NT2/D1 (cell line): ENCODE data around the gene TMEM125.
A peak's percentile ranks its signal among the peaks of the same experiment; 100 is the strongest.

Experiments
- DNase-seq: peaks from one replicate; pipeline ENCODE4 v3.0.0-alpha.2; 2011; ENCODE audit warnings: low read depth, low spot score
- H3K27me3 ChIP-seq: 2 replicates; pipeline ENCODE4 v1.6.0; 2011; ENCODE audit warnings: mild to moderate bottlenecking; ENCODE audit not compliant: insufficient read length, insufficient read depth
- H3K36me3 ChIP-seq: 2 replicates; pipeline ENCODE4 v1.6.1; 2011; ENCODE audit warnings: mild to moderate bottlenecking, low read length, mixed read lengths; ENCODE audit not compliant: insufficient read depth, insufficient read length
- H3K4me1 ChIP-seq: 2 replicates; pipeline ENCODE4 v1.5.1; 2011; ENCODE audit not compliant: insufficient read depth, insufficient read length
- H3K4me3 ChIP-seq: 2 replicates; pipeline ENCODE4 v1.5.1; 2011; ENCODE audit warnings: low read depth; ENCODE audit not compliant: insufficient read length
- H3K9ac ChIP-seq: 2 replicates; pipeline ENCODE4 v1.6.0; 2011; ENCODE audit warnings: low read depth; ENCODE audit not compliant: insufficient read length
- H3K9me3 ChIP-seq: 2 replicates; pipeline ENCODE4 v1.5.1; 2011; ENCODE audit warnings: mild to moderate bottlenecking, low read length; ENCODE audit not compliant: insufficient read depth
- SUZ12 ChIP-seq: IDR thresholded peaks from 2 replicates; pipeline ENCODE4 v1.6.1; 2011; ENCODE audit not compliant: insufficient read length, insufficient read depth; ENCODE audit errors: extremely low read depth
- YY1 ChIP-seq: IDR thresholded peaks from 2 replicates; pipeline ENCODE4 v1.6.1; 2011; ENCODE audit not compliant: insufficient read length, insufficient read depth
- ZNF274 ChIP-seq: IDR thresholded peaks from 2 replicates; pipeline ENCODE4 v1.6.1; 2011; ENCODE audit warnings: mild to moderate bottlenecking, low read depth, low read length

TMEM125 gene

DNA sequence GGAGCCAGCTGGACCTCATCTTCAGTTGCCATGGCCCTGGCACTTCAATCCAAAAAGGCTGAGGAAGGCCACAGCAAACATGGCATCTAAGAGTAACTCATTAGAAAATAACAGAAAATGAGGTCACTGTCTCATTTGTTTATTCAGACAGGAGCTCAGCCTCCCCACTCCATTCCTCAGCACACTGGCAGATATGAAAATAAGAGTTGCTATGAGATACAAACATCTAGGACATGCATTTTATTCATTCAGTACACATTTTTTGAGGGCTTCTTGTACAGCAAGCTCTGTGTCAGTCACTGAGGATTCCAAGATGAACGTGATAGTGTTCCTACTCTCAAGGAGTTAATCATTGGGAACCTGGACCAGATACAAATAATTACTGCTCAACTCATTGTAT lies 32.7 kb upstream of the TMEM125 start:
- H3K9ac ChIP-seq, result no peak overlapping the region
- TF ChIP-seq ZNF274, result no peak
- no peak for TF ChIP-seq YY1
- no peak for TF ChIP-seq SUZ12
- peaks cover 7% of the 10 kb centered on the region for H3K4me1 ChIP-seq
- DNase-seq, result no peak
- H3K27me3 ChIP-seq, result no peaks in the 10 kb centered on the region
- H3K36me3 ChIP-seq, result no peaks in the 10 kb centered on the region
- H3K4me3 ChIP-seq, result no peak overlapping the region
- H3K9me3 ChIP-seq, result no peaks in the 10 kb centered on the region; the same call in 1 of the 2 replicates

- H3K27me3 ChIP-seq, result no peaks in the 10 kb centered on the region
- no peaks in the 10 kb centered on the region for H3K36me3 ChIP-seq
- peak; percentile 87 for DNase-seq
- H3K4me1 ChIP-seq, result peaks cover 7% of the 10 kb centered on the region
- no peaks in the 10 kb centered on the region; the same call in 1 of the 2 replicates for H3K9me3 ChIP-seq
- H3K9ac ChIP-seq, result no peak overlapping the region
- TF ChIP-seq YY1, result no peak
- H3K4me3 ChIP-seq, result no peak overlapping the region
Observed at GRCh38 chr1:43238085-43238484, 31.7 kb upstream of the TMEM125 start.

- H3K9ac ChIP-seq, result no peak overlapping the region
- TF ChIP-seq YY1, result no peak
- no peak for TF ChIP-seq ZNF274
- TF ChIP-seq SUZ12, result no peak
- no peaks in the 10 kb centered on the region; the same call in 1 of the 2 replicates for H3K9me3 ChIP-seq
- peaks cover 7% of the 10 kb centered on the region for H3K4me1 ChIP-seq
- no peak for DNase-seq
- H3K27me3 ChIP-seq, result no peaks in the 10 kb centered on the region
- no peaks in the 10 kb centered on the region for H3K36me3 ChIP-seq
- no peak overlapping the region for H3K4me3 ChIP-seq
Observed at GRCh38 chr1:43238991-43239469, 30.8 kb upstream of the TMEM125 start.

GRCh38 chr1:43239484-43239883 lies 30.3 kb upstream of the TMEM125 start:
- Histone ChIP-seq H3K4me1 (peaks cover 7% of the 10 kb centered on the region), H3K36me3 (no peaks in the 10 kb centered on the region), H3K9me3 (no peaks in the 10 kb centered on the region; the same call in 1 of the 2 replicates), H3K9ac (no peak overlapping the region), H3K4me3 (no peak overlapping the region), H3K27me3 (no peaks in the 10 kb centered on the region)
- TF ChIP-seq SUZ12 (no peak), YY1 (no peak), ZNF274 (no peak)
- DNase-seq, result no peak

- TF ChIP-seq SUZ12 (no peak), YY1 (no peak), ZNF274 (no peak)
- H3K9ac ChIP-seq, result no peak overlapping the region
- H3K36me3 ChIP-seq, result no peaks in the 10 kb centered on the region
- peak; percentile 42 for DNase-seq
- no peaks in the 10 kb centered on the region for H3K27me3 ChIP-seq
- H3K9me3 ChIP-seq, result peaks cover 16% of the 10 kb centered on the region
- no peak overlapping the region for H3K4me3 ChIP-seq
- H3K4me1 ChIP-seq, result peaks cover 7% of the 10 kb centered on the region
Observed at GRCh38 chr1:43241413-43241836, 28.4 kb upstream of the TMEM125 start.

GRCh38 chr1:43243299-43243698 lies 26.5 kb upstream of the TMEM125 start:
- no peak overlapping the region for H3K9ac ChIP-seq
- H3K27me3 ChIP-seq, result no peaks in the 10 kb centered on the region
- H3K9me3 ChIP-seq, result peaks cover 35% of the 10 kb centered on the region
- no peaks in the 10 kb centered on the region for H3K36me3 ChIP-seq
- no peak for DNase-seq
- H3K4me3 ChIP-seq, result no peak overlapping the region
- peaks cover 7% of the 10 kb centered on the region for H3K4me1 ChIP-seq
- TF ChIP-seq ZNF274, result no peak
- no peak for TF ChIP-seq YY1
- no peak for TF ChIP-seq SUZ12

DNA sequence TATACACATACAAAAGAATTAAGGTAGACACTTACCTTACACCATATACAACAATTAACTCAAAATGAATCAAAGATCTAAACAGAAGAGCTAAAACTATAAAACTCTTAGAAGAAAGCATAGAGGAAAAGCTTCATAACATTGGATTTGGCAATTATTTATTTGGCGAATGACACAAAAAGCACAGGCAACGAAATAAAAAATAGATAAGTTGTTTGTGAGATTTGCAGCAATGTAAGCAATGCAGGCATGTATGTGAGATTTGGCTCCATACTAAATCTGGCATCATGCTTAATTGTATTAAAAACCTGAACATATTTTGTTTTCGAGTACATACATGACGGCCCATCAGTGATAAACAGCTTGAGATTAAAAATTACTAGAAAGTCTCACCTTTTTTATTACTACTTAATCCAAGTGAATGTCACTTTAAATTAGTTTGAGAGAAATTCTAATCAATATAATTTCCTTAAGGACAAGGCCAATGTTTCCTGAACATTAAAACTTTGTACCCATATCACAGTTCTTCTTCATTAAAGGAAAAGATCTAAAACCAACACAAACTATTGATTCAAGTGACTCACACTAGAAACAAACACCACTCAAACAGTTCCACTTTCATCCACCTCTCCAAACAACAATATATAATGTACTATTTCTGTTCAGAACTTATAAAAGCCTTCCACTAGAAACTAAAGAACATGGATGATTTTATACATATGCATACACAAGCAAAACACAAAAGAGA lies 23.1 kb upstream of the TMEM125 start:
- TF ChIP-seq YY1 (no peak), SUZ12 (no peak), ZNF274 (no peak)

More for the DNA sequence above, 23.1 kb upstream of the TMEM125 start:
- Histone ChIP-seq H3K9ac (no peak overlapping the region), H3K4me3 (no peak overlapping the region), H3K4me1 (peaks cover 2% of the 10 kb centered on the region), H3K36me3 (no peaks in the 10 kb centered on the region), H3K27me3 (no peaks in the 10 kb centered on the region), H3K9me3 (peaks cover 65% of the 10 kb centered on the region)
- DNase-seq, result no peak
